A549 treated with Mapracorat at 1 μM for 4 hours (cell line): ENCODE results near the gene KLHL1. TPM values are rescaled to one million over a fixed set of nuclear protein-coding genes. Genes with fewer than 3 reads are reported as not detected.

ENCODE experiments used
- total RNA-seq: library from RNA; stranded (reverse); fragments of 200-300 nt; extraction: Qiagen RNA extraction; gene quantifications from 5 replicates; pipeline ENCODE4 v1.2.3, GENCODE V29; 2022

KLHL1 gene, protein sequence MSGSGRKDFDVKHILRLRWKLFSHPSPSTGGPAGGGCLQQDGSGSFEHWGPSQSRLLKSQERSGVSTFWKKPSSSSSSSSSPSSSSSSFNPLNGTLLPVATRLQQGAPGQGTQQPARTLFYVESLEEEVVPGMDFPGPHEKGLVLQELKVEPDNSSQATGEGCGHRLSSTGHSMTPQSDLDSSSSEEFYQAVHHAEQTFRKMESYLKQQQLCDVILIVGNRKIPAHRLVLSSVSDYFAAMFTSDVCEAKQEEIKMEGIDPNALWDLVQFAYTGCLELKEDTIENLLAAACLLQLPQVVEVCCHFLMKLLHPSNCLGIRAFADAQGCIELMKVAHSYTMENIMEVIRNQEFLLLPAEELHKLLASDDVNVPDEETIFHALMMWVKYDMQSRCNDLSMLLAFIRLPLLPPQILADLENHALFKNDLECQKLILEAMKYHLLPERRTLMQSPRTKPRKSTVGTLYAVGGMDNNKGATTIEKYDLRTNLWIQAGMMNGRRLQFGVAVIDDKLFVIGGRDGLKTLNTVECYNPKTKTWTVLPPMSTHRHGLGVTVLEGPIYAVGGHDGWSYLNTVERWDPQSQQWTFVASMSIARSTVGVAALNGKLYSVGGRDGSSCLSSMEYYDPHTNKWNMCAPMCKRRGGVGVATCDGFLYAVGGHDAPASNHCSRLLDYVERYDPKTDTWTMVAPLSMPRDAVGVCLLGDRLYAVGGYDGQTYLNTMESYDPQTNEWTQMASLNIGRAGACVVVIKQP
- total RNA-seq, result not detected in 5 replicates

DNA sequence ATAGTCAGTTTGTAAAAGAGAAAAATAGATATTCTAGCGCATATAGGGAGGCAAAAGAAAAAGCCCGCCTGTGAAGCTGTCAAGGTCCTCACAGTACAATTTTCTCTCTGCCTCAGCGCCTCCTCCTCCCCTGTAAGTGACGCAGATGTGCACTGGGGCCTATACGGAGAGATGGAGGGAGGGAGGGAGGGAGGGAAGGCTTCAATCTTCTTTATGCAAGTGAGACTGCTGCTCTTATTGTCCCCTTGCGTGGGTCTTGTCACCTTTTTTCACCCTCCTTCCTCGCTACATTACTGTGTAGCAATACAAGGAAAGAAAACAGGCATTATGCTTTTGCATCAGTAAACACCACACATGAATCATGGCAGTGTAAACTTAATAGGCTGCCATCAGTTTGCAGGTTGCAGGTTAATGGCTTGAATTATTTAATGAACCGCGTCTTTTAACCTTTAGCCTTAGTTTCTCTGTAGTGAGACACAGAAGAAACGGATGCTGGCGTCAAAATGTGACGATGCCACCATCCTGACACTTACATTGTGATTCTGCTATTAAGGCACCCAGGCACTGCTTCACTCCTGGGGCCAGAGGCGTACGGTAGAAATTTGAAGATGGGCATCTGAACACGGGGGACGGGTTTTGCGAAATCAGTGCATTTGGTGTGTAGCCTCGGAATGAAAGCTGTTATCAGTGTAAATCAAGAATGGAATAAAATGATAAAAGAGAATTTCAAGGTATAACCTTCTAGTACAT is at the start of gene KLHL1:
Gene KLHL1, minus strand, starts transcription at position 97 of the 750 bp plus-strand sequence. CDS start 753 bp downstream, outside the sequence.

DNA sequence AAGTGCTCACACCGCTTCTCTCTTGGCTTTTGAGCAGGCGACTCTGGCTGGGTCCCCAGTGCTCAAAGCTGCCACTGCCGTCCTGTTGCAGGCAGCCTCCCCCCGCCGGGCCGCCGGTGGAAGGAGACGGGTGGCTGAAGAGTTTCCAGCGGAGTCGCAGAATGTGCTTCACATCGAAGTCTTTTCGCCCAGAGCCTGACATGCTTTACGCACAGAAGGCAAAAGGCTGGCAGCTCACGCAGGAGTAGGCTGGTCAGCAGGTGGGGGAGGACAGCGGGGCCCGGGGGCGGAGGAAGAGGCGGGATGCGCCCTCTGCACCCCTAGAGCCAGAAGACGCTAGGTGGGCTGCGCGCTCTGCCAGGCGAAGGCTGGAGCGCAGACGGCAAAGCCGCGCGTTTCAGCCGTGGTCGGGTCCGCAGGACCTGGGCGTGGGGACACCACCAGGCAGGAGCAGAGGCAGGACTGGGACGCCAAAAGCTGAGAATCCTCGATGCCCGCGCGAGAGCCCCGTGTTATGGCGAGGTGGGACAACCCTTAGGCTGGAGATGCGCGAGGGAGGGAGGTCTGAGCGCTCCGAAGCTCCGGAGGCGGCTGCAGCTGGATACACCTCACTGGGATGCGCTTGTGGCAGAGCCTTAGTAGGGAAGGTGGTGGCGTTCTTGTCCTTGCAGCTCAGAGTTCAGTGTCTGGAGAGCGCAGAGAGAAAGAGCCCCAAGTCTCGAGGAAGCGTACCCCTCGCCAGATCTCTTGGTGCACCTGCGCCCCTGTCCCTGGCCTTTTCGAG is 562 bp downstream of the KLHL1 start, which contains the start of gene ATXN8OS:
Gene ATXN8OS, plus strand, starts transcription at position 329 of the 784 bp plus-strand sequence.

Other genes with a start within 250 kb of the KLHL1 start
- gene ATXN8OS, start 626 bp downstream of the KLHL1 start, total RNA-seq, result not detected in 5 replicates